Measurements from ENCODE around the gene TTC22.

- no peak for TF ChIP-seq CTCF (IDR thresholded peaks at IDR 0.05)
- TF ChIP-seq POLR2A (IDR thresholded peaks at IDR 0.05): no peak
- no peak for TF ChIP-seq POLR2AphosphoS5 (IDR thresholded peaks at IDR 0.05)
These were observed 853 bp downstream of the TTC22 start for GRCh38 chr1:54800041-54800898.
